Glomerular endothelial cell (primary cell): Measurements from ENCODE around the gene PWWP2B. TPM values are rescaled to one million over a fixed set of nuclear protein-coding genes. Genes with fewer than 3 reads are reported as not detected.

ENCODE experiments used
- DNase-seq: peaks from one replicate; pipeline ENCODE4 v3.0.0-alpha.2; 2011; ENCODE audit warnings: low read depth, low spot score; ENCODE audit errors: extremely low read depth
- total RNA-seq: library from RNA; depleted of rRNA; stranded (reverse); fragments of >200 nt; gene quantifications from 2 replicates; pipeline ENCODE4 v1.2.3, GENCODE V29; 2015

Gene PWWP2B
- total RNA-seq, 1 donor from 2014 or later, result 17.3 TPM

GRCh38 chr10:132442636-132443035, 45.6 kb downstream of the PWWP2B start:
- no peak for DNase-seq

- no peak for DNase-seq
Observed at GRCh38 chr10:132443605-132443982, 46.6 kb downstream of the PWWP2B start.

- DNase-seq, result no peak
Observed at GRCh38 chr10:132443983-132444876, 47.2 kb downstream of the PWWP2B start.

DNA sequence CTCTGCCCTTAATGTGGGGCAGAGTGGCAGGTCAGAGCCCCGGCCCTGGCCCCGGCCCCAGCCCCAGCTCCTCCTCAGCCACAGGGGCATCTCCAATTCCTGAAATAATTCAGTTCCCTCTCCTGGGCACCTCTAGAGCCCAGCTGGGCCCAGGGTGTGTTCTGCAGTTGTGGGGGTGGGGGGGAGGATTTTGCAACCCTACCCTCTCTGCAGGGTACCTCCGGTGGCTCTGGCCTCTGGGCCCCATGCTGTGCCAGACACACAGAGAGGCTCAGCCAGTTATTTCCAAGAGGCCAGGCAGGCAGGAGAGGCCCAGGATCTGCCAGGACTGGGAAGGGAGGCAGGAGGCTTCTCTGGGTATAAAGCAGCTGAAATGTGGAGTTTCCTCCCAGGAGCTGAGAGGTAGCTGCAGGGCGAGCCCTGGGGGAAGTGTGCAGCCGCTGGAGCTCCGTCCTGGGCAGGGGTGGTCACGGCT, 47.9 kb downstream of the PWWP2B start:
- DNase-seq, result no peak

- no peak for DNase-seq
Observed at GRCh38 chr10:132445516-132446194, 48.7 kb downstream of the PWWP2B start.

DNA sequence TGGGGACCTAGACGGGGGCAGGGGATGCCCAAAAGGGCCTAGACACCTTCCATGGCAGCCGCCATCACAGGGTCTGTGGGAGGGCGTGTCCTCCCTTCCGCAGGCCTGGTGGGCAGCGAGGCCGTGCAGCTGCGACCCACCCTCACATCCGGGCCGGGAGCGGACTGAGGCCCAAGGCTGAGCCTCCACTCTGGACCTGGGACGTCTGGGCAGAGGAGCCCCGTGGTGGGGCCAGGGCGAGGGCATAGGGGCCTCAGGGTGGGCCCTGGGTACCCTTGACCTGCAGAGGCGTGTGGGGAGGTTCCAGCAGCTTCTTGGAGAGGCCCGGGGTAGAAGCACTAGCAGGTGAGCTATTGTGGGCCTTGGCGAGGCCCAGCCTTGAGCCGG, 49.2 kb downstream of the PWWP2B start:
- DNase-seq, result no peak

- DNase-seq, result no peak
Observed at GRCh38 chr10:132446661-132447445, 49.9 kb downstream of the PWWP2B start.

DNA sequence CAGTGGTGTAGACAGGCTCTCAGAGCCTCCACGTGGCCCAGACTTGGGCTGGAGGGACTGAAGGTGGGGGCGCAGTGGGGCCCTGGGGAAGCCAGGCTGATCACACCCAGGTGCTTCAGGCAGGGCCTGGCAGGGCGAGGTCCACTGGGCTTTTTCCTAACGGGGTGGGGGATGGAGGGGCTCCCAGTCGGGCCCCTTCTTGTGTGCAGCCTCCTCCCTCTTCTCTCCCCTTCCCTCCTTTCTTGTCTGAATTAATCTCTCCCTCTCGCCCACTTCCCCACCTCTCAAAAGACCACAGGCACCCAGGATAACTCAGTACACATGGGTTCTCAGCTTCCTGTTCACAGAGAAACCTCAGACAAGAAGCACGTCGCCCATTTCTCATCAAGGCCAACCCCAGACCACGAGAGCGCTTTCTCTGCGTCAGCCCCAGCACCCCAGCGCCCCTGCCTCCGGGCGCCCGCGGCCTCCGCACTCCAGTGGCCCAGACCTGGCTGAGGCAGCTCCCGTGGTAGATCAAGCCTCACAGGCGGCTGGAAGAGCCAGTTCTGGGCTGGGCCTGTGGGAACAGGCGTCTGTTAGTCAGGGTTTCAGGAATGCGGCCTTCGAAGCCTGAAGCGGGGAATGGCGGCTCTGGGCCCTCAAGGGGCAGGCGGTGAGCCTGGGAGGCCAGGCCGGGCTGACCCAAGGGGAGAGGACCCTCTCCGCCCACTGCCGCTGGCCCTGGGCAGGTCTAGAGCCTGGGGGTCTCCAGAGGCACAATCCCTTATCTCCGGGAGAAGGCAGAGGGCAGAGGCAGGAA, 50.6 kb downstream of the PWWP2B start:
- DNase-seq, result no peak

DNA sequence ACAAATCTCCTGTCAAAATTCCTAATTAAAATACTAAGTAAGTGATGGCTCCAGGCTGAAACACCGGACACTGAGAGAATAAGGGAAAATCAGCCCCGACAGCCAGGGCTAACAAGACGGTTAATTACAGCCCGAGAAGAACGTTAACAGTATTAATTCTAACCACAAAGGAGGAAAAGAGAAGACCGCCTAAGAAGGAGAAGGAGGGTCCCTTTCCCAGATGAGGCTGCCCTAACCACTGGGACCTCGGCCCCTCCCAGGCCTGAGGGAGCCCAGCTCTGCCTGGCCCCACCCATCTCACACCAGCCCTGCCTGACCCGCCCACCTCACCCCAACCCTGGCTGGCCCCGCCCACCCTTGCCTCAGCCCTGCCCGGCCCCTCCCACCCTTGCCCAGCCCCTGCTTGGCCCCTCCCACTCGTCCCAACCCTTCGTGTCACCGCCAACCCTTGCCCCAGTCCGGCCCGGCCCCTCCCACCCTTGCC, 51.3 kb downstream of the PWWP2B start:
- DNase-seq, result no peak

GRCh38 chr10:132449051-132449810, 52.2 kb downstream of the PWWP2B start:
- no peak for DNase-seq

DNA sequence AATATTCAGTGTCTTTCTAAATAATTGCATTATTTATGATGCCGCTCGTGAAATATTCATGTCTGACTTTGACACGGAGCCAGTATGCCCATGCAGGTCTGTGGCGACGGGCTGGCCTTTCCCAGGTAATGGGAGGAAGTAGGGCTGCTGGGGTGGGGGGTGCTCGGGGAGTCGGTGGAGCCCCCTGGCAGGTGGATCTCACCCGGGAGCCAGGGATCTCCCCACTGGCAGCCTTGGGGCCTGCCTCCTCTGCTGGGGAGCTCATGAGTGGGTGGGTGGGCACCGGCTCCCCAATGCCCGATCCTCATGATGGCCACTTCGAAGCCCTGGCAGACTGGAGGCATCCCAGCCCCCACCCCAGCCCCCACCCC, 52.8 kb downstream of the PWWP2B start:
- DNase-seq, result no peak

DNA sequence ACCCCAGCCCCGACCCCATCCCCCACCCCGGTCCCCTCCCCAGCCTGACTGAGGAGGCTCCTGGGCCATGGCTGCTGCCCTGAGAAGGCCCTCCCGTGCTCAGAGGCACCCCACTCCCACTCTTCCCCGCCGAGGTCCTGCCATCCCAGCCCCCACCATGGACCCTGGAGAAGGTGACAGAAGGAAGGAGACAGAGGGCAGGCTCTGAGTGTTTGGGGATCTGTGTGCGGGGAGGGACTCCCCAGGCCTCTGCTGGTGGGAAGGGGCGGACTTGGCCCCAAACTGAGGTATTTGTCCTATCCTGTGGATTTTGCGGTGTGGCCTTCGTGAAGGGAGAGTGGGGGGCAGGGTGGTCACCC, 53.4 kb downstream of the PWWP2B start:
- DNase-seq, result no peak

- DNase-seq, result no peak
Observed at GRCh38 chr10:132450825-132451505, 54.0 kb downstream of the PWWP2B start.

DNA sequence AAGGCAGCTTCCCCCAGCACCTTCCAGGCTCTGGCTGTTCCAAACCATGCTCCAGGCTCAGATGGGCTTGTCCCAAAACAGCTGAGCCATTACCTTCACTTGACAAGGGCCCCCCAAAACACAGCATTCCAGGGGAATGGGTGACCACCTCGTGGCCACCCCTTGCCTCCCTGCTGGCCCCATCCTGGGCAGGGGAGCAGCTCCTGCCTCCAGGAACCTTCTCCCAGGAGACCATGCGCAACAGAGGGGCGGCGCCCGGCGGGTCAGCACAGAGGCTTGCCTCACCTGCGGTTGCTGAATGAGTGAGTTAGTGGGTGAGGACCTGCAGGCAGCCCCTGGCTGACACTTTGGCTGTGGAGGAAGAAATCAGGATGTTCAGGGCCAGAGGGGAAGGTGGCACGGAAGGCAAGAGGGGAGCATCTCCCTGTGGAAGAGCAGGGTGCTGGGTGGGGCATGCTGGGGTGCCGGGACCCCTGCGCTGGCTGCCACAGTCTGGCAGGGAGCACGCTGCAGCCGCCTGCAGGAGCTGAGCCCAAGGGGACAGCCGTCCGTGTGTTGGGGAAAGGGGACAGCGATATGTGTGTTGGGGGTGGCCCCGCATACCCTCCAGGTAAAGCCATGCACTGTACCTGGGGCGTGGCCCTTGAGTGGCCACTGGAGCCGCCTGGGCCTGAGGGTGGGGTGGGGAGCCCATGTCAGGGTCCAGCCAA, 54.7 kb downstream of the PWWP2B start:
- DNase-seq, result no peak

GRCh38 chr10:132452216-132452650, 55.2 kb downstream of the PWWP2B start:
- DNase-seq, result no peak

DNA sequence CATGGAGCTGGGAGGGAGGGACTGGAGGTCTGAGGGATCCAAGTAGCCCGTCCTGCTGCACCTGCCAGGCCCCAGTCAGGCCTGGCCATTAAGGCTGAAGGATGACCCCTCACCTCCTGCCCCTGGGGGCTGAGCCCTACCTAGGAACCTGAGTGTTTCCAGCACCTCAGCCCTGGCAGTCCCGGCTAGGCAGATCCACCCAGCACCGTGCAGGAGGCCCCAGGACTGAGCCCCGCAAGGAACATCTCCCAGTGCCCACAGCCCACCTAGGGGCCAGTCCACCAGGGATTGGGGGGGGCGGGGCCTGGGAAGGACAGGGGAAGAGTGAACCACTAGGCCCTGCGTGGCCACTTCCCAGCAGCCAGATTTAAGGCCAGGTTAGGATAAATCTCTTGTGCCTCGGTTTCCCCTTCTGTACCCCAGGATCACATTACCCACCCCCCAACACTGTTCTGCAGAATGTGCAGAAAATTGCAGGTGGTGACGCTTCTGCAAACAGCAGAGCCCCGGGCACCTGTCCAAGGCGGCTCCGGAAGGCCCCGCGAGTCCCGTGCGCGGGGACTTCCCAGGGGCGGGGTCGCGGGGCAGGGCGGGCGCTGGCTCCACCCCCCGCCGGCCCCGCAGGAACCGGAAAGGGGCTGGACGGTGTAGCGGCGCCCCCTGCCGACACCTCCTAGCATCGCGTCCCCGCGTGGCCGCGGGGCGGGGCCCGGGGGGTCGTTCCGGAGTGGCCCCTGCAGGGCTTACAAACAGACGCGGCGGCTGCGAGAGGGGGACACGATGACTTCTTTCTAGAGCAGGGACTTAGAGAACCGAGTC, 55.9 kb downstream of the PWWP2B start:
- DNase-seq, result no peak

DNA sequence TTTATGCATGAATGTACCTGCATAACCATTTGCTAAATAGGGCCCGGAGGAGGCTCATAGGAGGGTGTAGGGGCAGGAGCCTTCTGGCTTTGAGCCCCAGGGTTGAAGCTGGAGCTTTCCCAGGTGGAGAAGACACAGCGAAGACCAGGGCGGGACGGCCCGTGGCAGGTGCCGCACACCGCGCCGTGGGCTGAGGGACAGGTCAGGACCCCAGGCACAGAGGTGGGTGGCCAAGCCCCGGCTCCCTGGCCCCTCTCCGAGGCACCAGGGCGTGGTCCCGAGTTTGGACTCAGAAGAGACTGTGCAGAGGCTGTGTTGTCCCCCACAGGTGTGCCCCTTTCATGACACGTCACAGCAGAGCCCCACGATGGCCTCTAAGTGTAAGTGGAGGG, 56.5 kb downstream of the PWWP2B start:
- DNase-seq, result no peak
